Neuronal stem cell (in vitro differentiated cells): ENCODE data around the gene CWC15.

Experiments
- DNase-seq: peaks from one replicate; pipeline ENCODE4 v3.0.0-alpha.2; 2013; ENCODE audit warnings: low spot score
- H2AFZ ChIP-seq: one replicate; pipeline ENCODE4 v1.6.1; 2013; ENCODE audit warnings: mild to moderate bottlenecking, low read length, inconsistent platforms
- H2AK5ac ChIP-seq: 2 replicates; pipeline ENCODE4 v1.6.1; 2013; ENCODE audit warnings: low read depth, mild to moderate bottlenecking, inconsistent platforms, low read length, moderate library complexity, mixed read lengths
- H2BK120ac ChIP-seq: 2 replicates; pipeline ENCODE4 v1.6.1; 2013; ENCODE audit warnings: low read depth, mild to moderate bottlenecking, inconsistent platforms, low read length, moderate library complexity, mixed read lengths
- H2BK12ac ChIP-seq: one replicate; pipeline ENCODE4 v1.6.1; 2013; ENCODE audit warnings: low read length, inconsistent platforms
- H2BK15ac ChIP-seq: 2 replicates; pipeline ENCODE4 v1.6.1; 2013; ENCODE audit warnings: mild to moderate bottlenecking, low read length, inconsistent platforms, mixed read lengths
- H2BK5ac ChIP-seq: one replicate; pipeline ENCODE4 v1.6.1; 2013; ENCODE audit warnings: inconsistent platforms, mild to moderate bottlenecking, low read length, moderate library complexity
- H3K14ac ChIP-seq: one replicate; pipeline ENCODE4 v1.6.1; 2013; ENCODE audit warnings: low read length, inconsistent platforms
- H3K18ac ChIP-seq: 2 replicates; pipeline ENCODE4 v1.6.1; 2013; ENCODE audit warnings: low read length, inconsistent platforms
- H3K23ac ChIP-seq: 2 replicates; pipeline ENCODE4 v1.6.1; 2013; ENCODE audit warnings: low read depth, mild to moderate bottlenecking, mixed read lengths, low read length, inconsistent platforms; ENCODE audit not compliant: poor library complexity
- H3K27ac ChIP-seq: replicated peaks from 3 replicates; pipeline ENCODE4 v1.5.1; 2013; ENCODE audit warnings: low read length, inconsistent platforms
- H3K27me3 ChIP-seq, 3 experiments: 2 replicates each; pipeline ENCODE4 v1.6.1; 2013; ENCODE audit warnings: low read length in 3 of 3, mild to moderate bottlenecking in 2 of 3, inconsistent platforms in 1 of 3, low read depth in 1 of 3, mixed read lengths in 1 of 3, moderate library complexity in 1 of 3; ENCODE audit not compliant: control insufficient read depth in 3 of 3, insufficient read depth in 3 of 3
- H3K36me3 ChIP-seq, 2 donors: replicated peaks in 1 of 2; 2 replicates each; pipeline ENCODE4 v1.6.1; 2013; ENCODE audit warnings: low read length in 2 of 2; ENCODE audit not compliant: control insufficient read depth in 2 of 2, insufficient read depth in 2 of 2
- H3K4ac ChIP-seq: 2 replicates; pipeline ENCODE4 v1.6.1; 2013; ENCODE audit warnings: inconsistent platforms, mild to moderate bottlenecking, low read length, moderate library complexity
- H3K4me1 ChIP-seq, 2 donors: 1 replicate in 1 of 2; 2 replicates in 1 of 2; pipeline ENCODE4 v1.6.1; 2013; ENCODE audit warnings: low read length in 2 of 2, low read depth in 1 of 2; ENCODE audit not compliant: control insufficient read depth in 2 of 2, insufficient read depth in 1 of 2
- H3K4me2 ChIP-seq: one replicate; pipeline ENCODE4 v1.6.1; 2013; ENCODE audit warnings: mild to moderate bottlenecking, low read length, inconsistent platforms; ENCODE audit not compliant: insufficient read depth, poor library complexity, severe bottlenecking
- H3K4me3 ChIP-seq, 2 donors: 2 replicates each; pipeline ENCODE4 v1.5.1; 2013; ENCODE audit warnings: low read length in 2 of 2, mild to moderate bottlenecking in 2 of 2, inconsistent platforms in 1 of 2, moderate library complexity in 1 of 2
- H3K79me1 ChIP-seq: one replicate; pipeline ENCODE4 v1.6.1; 2013; ENCODE audit warnings: low read depth, mild to moderate bottlenecking, inconsistent platforms, low read length, moderate library complexity
- H3K9ac ChIP-seq: one replicate; pipeline ENCODE4 v1.6.1; 2013; ENCODE audit warnings: mild to moderate bottlenecking, low read depth, low read length, inconsistent platforms; ENCODE audit not compliant: poor library complexity
- H3K9me3 ChIP-seq, 2 donors: replicated peaks in 1 of 2; 2 replicates each; pipeline versions ENCODE3 to v1.6.1; 2013; ENCODE audit warnings: low read length in 2 of 2, mild to moderate bottlenecking in 2 of 2, inconsistent platforms in 1 of 2, low read depth in 1 of 2, mixed read lengths in 1 of 2, moderate library complexity in 1 of 2; ENCODE audit not compliant: control insufficient read depth in 2 of 2, insufficient read depth in 1 of 2
- H4K8ac ChIP-seq: one replicate; pipeline ENCODE4 v1.6.1; 2013; ENCODE audit warnings: low read depth, mild to moderate bottlenecking, inconsistent platforms, low read length, moderate library complexity
- H4K91ac ChIP-seq: one replicate; pipeline ENCODE4 v1.6.1; 2013; ENCODE audit warnings: low read length, low read depth, mild to moderate bottlenecking, inconsistent platforms; ENCODE audit not compliant: poor library complexity
- WGBS, 2 donors: extraction: QIAGEN DNeasy Blood & Tissue Kit; methylation state at CpG; one replicate each; pipeline ENCODE4 v1.1.7; 2013; ENCODE audit warnings: missing lambda C conversion rate in 2 of 2, mixed read lengths in 1 of 2; ENCODE audit not compliant: insufficient read length in 2 of 2, insufficient replicate concordance in 1 of 2; ENCODE audit errors: extremely low coverage in 2 of 2; 5-methylcytosine and 5-hydroxymethylcytosine counted together

CWC15 gene

GRCh38 chr11:94975599-94975998, 2.2 kb upstream of the CWC15 start:
- H4K8ac ChIP-seq = no peak overlapping the region
- H3K14ac ChIP-seq = no peak overlapping the region
- no CpG with 5 or more reads among the region's 1 CpG for WGBS, 2 donors
- H3K18ac ChIP-seq = no peak overlapping the region
- DNase-seq = no peak
- no peak overlapping the region for H3K9ac ChIP-seq
- peaks cover 0 to 4% of the 10 kb centered on the region in 2 donors for H3K4me1 ChIP-seq
- no peak overlapping the region for H4K91ac ChIP-seq
- no peak overlapping the region for H2BK12ac ChIP-seq
- no peak overlapping the region for H2AK5ac ChIP-seq
- no peak overlapping the region for H3K23ac ChIP-seq
- no peak overlapping the region for H2BK120ac ChIP-seq
- H2BK15ac ChIP-seq = no peak overlapping the region
- no peaks in the 10 kb centered on the region for H3K9me3 ChIP-seq
- no peak overlapping the region for H3K27ac ChIP-seq
- no peak overlapping the region for H3K4me2 ChIP-seq
- H2AFZ ChIP-seq = no peak overlapping the region
- peaks cover 6 to 29% of the 10 kb centered on the region in 2 donors for H3K36me3 ChIP-seq
- no peak overlapping the region for H2BK5ac ChIP-seq
- no peak overlapping the region for H3K4ac ChIP-seq
- peaks cover 3% of the 10 kb centered on the region for H3K79me1 ChIP-seq
- H3K4me3 ChIP-seq = no peak overlapping the region
- H3K27me3 ChIP-seq = no peaks in the 10 kb centered on the region

DNA sequence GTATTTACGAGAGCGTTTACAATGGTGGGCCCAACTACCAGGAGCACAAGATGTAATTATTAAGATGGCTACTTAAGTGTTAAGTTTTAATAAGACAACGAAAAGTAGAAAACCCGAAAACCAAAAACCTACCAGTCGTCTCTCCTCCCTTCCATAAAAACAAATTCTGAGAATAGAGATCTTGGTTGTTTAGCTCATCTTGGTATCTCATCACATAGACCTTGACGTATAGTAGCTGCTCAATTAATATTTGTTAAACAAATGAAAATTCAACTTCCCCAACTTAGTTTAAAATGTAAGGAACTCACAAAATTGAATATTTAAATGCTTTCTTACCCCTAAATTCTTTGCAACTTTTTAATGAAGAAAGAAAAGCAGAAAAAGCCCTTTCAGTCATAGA, 822 bp upstream of the CWC15 start:
- Histone ChIP-seq H3K9me3 (no peaks in the 10 kb centered on the region), H2BK120ac (no peak overlapping the region), H2BK12ac (no peak overlapping the region), H3K36me3 (peaks cover 8 to 43% of the 10 kb centered on the region in 2 donors), H2BK15ac (no peak overlapping the region), H4K91ac (no peak overlapping the region), H3K9ac (no peak overlapping the region), H3K4me1 (peaks cover 0 to 4% of the 10 kb centered on the region in 2 donors), H3K27me3 (no peaks in the 10 kb centered on the region), H3K18ac (no peak overlapping the region), H3K79me1 (peaks cover 3% of the 10 kb centered on the region), H2AFZ (peak overlapping the region; percentile 85), H3K27ac (no peak overlapping the region), H4K8ac (no peak overlapping the region), H3K23ac (no peak overlapping the region), H3K4ac (no peak overlapping the region), H3K4me2 (peak overlapping the region; percentile 43), H3K14ac (no peak overlapping the region), H2AK5ac (no peak overlapping the region), H3K4me3 (peak overlapping the region in 1 of 2 donors; percentile 92), H2BK5ac (no peak overlapping the region)
- DNase-seq = no peak
- WGBS, 2 donors = no CpG with 5 or more reads among the region's 6 CpGs

DNA sequence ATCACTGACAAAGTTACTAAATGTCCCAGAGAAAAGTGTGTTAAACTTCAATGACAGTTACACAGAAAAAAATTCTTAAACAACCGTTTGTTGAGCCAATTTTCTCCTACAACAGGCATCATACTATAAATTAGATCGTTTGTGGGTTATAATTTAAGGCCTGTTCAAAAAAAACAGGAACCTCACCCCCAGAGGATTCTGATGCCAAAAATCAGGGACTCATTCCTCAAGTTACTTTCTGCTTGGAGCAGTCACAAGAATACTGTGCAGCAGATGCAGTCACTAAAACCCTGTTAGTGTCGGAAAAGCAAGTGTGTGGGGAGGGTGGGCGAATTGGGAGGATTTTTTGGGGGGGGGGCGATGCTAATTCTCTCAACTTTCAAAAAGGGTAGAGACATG, 657 bp downstream of the CWC15 start:
- H3K4me1 ChIP-seq = peaks cover 0 to 4% of the 10 kb centered on the region in 2 donors

DNA sequence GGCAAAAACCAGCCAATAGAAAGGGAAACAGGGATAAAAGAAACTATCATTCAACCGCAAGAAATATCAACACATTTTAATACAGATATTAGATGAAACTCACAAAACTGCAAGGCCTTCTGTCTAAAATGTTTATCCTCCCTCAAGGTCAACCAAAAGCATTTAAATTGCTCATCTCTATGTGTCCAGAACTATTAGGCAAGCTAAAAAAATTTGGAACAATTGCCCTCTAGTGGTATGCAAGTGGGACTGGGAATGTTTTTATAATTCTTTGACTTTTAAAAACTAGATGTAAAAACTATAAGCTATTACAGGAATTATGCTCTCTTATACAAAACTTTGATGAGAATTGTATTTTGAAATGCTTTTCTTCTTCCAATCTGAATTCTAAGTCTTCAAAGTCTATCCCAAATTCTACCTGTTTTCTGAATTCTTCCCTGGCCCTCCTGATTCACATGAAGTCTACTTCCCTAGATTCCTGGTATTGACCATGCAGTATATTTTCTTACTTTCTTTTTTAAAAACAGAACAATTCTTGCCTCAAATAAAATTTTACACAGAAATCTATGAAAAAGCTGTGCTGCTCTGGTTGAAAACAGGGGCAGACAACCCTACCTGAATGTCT, 4.9 kb downstream of the CWC15 start:
- H3K23ac ChIP-seq = no peak overlapping the region
- H3K4me2 ChIP-seq = no peak overlapping the region
- DNase-seq = no peak
- no peak overlapping the region for H3K18ac ChIP-seq
- peaks cover 3% of the 10 kb centered on the region for H3K79me1 ChIP-seq
- H3K14ac ChIP-seq = no peak overlapping the region
- H2BK12ac ChIP-seq = no peak overlapping the region
- H3K4me3 ChIP-seq = no peak overlapping the region
- H4K91ac ChIP-seq = no peak overlapping the region
- WGBS, 2 donors = no CpG with 5 or more reads among the region's 1 CpG
- H2BK120ac ChIP-seq = no peak overlapping the region
- no peaks in the 10 kb centered on the region for H3K27me3 ChIP-seq
- no peak overlapping the region for H3K27ac ChIP-seq
- no peak overlapping the region for H2BK15ac ChIP-seq
- no peak overlapping the region for H4K8ac ChIP-seq
- no peaks in the 10 kb centered on the region for H3K9me3 ChIP-seq
- peaks cover 24 to 90% of the 10 kb centered on the region in 2 donors for H3K36me3 ChIP-seq
- H3K9ac ChIP-seq = no peak overlapping the region
- peaks cover 0 to 4% of the 10 kb centered on the region in 2 donors for H3K4me1 ChIP-seq
- no peak overlapping the region for H3K4ac ChIP-seq
- no peak overlapping the region for H2AFZ ChIP-seq
- no peak overlapping the region for H2BK5ac ChIP-seq
- no peak overlapping the region for H2AK5ac ChIP-seq

More for the DNA sequence above, 657 bp downstream of the CWC15 start:
- Histone ChIP-seq H3K4me3 (peak overlapping the region; percentile 92 to 97), H2AFZ (peak overlapping the region; percentile 85), H4K8ac (no peak overlapping the region), H3K36me3 (peaks cover 12 to 56% of the 10 kb centered on the region in 2 donors), H2AK5ac (no peak overlapping the region), H2BK15ac (no peak overlapping the region), H2BK12ac (no peak overlapping the region), H3K9me3 (no peaks in the 10 kb centered on the region), H2BK5ac (no peak overlapping the region), H3K18ac (no peak overlapping the region), H3K4ac (no peak overlapping the region), H3K14ac (no peak overlapping the region), H3K27me3 (no peaks in the 10 kb centered on the region), H4K91ac (no peak overlapping the region), H3K27ac (no peak overlapping the region), H3K4me2 (peak overlapping the region; percentile 71), H3K79me1 (peaks cover 3% of the 10 kb centered on the region), H3K23ac (peak overlapping the region; percentile 87), H3K9ac (no peak overlapping the region), H2BK120ac (no peak overlapping the region)
- WGBS, 2 donors = no CpG with 5 or more reads among the region's 5 CpGs
- DNase-seq = no peak
